ENCODE results near the gene CHST2. TPM values are rescaled to one million over a fixed set of nuclear protein-coding genes. Genes with fewer than 3 reads are reported as not detected.

Gene CHST2
- total RNA-seq, 4 donors from 2014 or later = 0.75 to 8.8 (median 3.0) TPM

DNA sequence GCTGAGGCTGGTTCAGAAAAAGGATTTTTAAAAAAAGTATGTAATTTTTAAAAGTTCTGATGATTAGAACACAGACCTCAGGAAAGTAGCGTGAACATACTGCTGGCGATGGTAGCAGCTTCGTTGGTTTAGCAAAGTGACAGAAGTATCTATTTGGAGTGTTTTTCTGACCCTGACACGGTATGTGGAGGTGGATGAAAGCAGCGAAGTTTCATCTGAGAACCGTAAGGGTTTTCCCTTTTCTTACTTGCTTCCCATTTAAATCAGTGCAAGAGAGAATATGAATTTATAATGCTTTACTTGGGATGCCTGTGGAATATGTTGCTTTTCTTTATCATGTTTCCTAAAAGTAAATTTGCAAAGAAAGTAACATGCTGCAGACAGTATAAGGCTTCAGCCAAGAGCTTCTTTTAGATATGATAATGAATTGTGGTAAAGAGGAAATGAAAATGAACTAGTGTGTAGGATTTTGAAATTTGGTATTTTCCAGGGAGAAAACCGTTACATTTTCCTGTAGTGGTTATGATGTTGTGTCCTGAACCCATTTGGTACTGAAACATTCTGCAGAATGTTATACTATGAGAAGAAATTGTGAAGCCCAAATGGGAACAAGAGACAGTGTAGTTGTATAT is 3.9 kb downstream of the CHST2 start:
- 64 to 67% methylated on average over 7 of the region's 7 CpGs for WGBS, 2 donors (ENCODE audit: low coverage in 1 of 2)
- DNase-seq = no peak
- in situ Hi-C loops (cut with MboI; ENCODE audit: low pct_ligation_motif_present in 1 of 4, low pct_unique_long_range_greater_than_20kb in 1 of 4, low sequenced_read_pairs in 3 of 4) = no loop called here
- no peak overlapping the region for H3K4me3 ChIP-seq
- peaks cover 0 to 27% (median 20%) of the 10 kb centered on the region in 4 donors for H3K4me1 ChIP-seq
- intact Hi-C loops (cut with DNase I; ENCODE audit: low total_unique reads) = no loop called here
- peaks cover 39% of the 10 kb centered on the region for H3K27me3 ChIP-seq
- no peak for TF ChIP-seq EP300 (IDR thresholded peaks at IDR 0.05; ENCODE audit: low read depth)
- TF ChIP-seq CTCF (IDR thresholded peaks at IDR 0.05) = no peak
- TF ChIP-seq POLR2A (IDR thresholded peaks at IDR 0.05) = no peak
- no peak for TF ChIP-seq POLR2AphosphoS5 (IDR thresholded peaks at IDR 0.05)
- no peaks in the 10 kb centered on the region for H3K36me3 ChIP-seq
- no peak overlapping the region for H3K27ac ChIP-seq
- H3K9me3 ChIP-seq = no peaks in the 10 kb centered on the region

GRCh38 chr3:143124601-143125520 is 5.3 kb downstream of the CHST2 start:
- intact Hi-C loops (cut with DNase I; ENCODE audit: low total_unique reads) = no loop called here
- in situ Hi-C loops (cut with MboI; ENCODE audit: low pct_ligation_motif_present in 1 of 4, low pct_unique_long_range_greater_than_20kb in 1 of 4, low sequenced_read_pairs in 3 of 4) = no loop called here
- H3K9me3 ChIP-seq = no peaks in the 10 kb centered on the region
- no peak for TF ChIP-seq POLR2AphosphoS5 (IDR thresholded peaks at IDR 0.05)
- no peak for TF ChIP-seq CTCF (IDR thresholded peaks at IDR 0.05)
- no peak for TF ChIP-seq EP300 (IDR thresholded peaks at IDR 0.05; ENCODE audit: low read depth)
- TF ChIP-seq POLR2A (IDR thresholded peaks at IDR 0.05) = no peak
- no peaks in the 10 kb centered on the region for H3K36me3 ChIP-seq
- no peak for DNase-seq
- H3K27ac ChIP-seq = no peak overlapping the region
- WGBS, 2 donors (ENCODE audit: low coverage in 1 of 2) = 45 to 52% methylated on average over 7 to 9 of the region's 9 CpGs
- H3K27me3 ChIP-seq = peaks cover 25% of the 10 kb centered on the region
- peaks cover 0 to 19% (median 15%) of the 10 kb centered on the region in 4 donors for H3K4me1 ChIP-seq
- no peak overlapping the region for H3K4me3 ChIP-seq

- Histone ChIP-seq H3K36me3 (no peaks in the 10 kb centered on the region), H3K4me3 (no peak overlapping the region), H3K27ac (no peak overlapping the region), H3K9me3 (no peaks in the 10 kb centered on the region), H3K27me3 (no peaks in the 10 kb centered on the region), H3K4me1 (peaks cover 0 to 7% (median 3%) of the 10 kb centered on the region in 4 donors)
- in situ Hi-C loops (cut with MboI; ENCODE audit: low pct_ligation_motif_present in 1 of 4, low pct_unique_long_range_greater_than_20kb in 1 of 4, low sequenced_read_pairs in 3 of 4) (no loop called here), intact Hi-C loops (cut with DNase I; ENCODE audit: low total_unique reads) (no loop called here)
- WGBS, 2 donors (ENCODE audit: low coverage in 1 of 2) = 89 to 96% methylated on average over 3 of the region's 3 CpGs
- DNase-seq = no peak
- TF ChIP-seq EP300 (IDR thresholded peaks at IDR 0.05; ENCODE audit: low read depth) = no peak
- no peak for TF ChIP-seq POLR2AphosphoS5 (IDR thresholded peaks at IDR 0.05)
- no peak for TF ChIP-seq POLR2A (IDR thresholded peaks at IDR 0.05)
- no peak for TF ChIP-seq CTCF (IDR thresholded peaks at IDR 0.05)
Observed at GRCh38 chr3:143127801-143128200, 8.2 kb downstream of the CHST2 start.

DNA sequence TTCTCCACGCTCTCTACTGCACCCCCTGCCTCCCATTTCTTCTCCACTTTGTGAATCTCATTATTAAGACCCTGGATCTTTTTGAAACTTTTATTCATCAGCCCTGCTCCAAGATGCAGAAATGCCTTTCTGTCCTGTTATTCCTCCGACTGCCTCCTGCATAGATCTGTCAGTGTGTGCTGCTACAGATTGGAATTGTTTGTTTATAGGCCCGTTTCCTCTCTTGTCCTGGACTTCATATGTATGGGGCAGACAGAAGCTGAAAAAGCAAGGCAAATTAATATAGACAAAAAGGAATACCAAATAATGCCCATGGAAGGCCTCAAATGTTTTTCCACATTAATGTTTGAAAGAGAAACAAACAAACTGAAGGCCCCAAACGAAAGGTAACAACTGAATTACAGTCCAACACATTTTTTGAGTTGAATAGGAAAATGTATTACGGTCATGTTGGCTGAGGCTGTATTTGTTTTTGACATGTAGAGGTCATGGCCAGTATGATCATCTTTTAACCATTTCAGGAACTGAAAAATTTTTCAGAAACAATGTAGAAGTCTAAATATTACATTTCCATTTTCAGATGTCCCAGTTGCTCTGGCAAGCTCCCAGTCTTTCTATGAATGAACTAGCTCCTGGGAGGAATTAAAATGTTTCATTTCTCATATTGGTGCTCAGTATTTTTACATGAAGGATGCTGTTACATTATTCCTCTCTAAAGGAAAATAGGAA is 8.8 kb downstream of the CHST2 start:
- Histone ChIP-seq H3K4me1 (peaks cover 0 to 7% (median 3%) of the 10 kb centered on the region in 4 donors), H3K27me3 (no peaks in the 10 kb centered on the region), H3K27ac (no peak overlapping the region), H3K4me3 (no peak overlapping the region), H3K9me3 (no peaks in the 10 kb centered on the region), H3K36me3 (no peaks in the 10 kb centered on the region)
- DNase-seq = no peak
- in situ Hi-C loops (cut with MboI; ENCODE audit: low pct_ligation_motif_present in 1 of 4, low pct_unique_long_range_greater_than_20kb in 1 of 4, low sequenced_read_pairs in 3 of 4) (no loop called here), intact Hi-C loops (cut with DNase I; ENCODE audit: low total_unique reads) (no loop called here)
- TF ChIP-seq POLR2AphosphoS5 (IDR thresholded peaks at IDR 0.05) (no peak), POLR2A (IDR thresholded peaks at IDR 0.05) (no peak), EP300 (IDR thresholded peaks at IDR 0.05; ENCODE audit: low read depth) (no peak), CTCF (IDR thresholded peaks at IDR 0.05) (no peak)
- WGBS, 2 donors (ENCODE audit: low coverage in 1 of 2) = 68 to 72% methylated on average over 5 of the region's 5 CpGs
